HEK293 (cell line): Measurements from ENCODE around the gene UBL7.

ENCODE experiments used
- CTCF ChIA-PET: fragments of 350-600 bp; formaldehyde crosslinking; extraction: SDS; loops from one replicate; lab custom pipeline; 2021; ENCODE audit warnings: antibody characterized with exemption; lab: Yijun Ruan, JAX
- POLR2A ChIA-PET: fragments of 300-600 bp; formaldehyde crosslinking; extraction: SDS; loops from one replicate; lab custom pipeline; 2020; ENCODE audit warnings: antibody characterized with exemption, inconsistent platforms; lab: Yijun Ruan, JAX
- H3K27ac ChIP-seq: fragments of 200-500 bp; sonication (Bioruptor generic); 2 replicates; pipeline ENCODE4 v1.5.1; 2014; ENCODE audit warnings: low read depth, low read length, control low read depth, inconsistent platforms; ENCODE audit errors: extremely low read depth
- H3K36me3 ChIP-seq, 2 experiments: fragments of 200-500 bp in 1 of 2; sonication (Bioruptor generic) in 1 of 2; 1 replicate in 1 of 2; 2 replicates in 1 of 2; pipeline ENCODE4 v1.5.1; 2014 to 2017; ENCODE audit warnings: inconsistent platforms in 2 of 2, low read length in 2 of 2; ENCODE audit not compliant: control insufficient read depth in 2 of 2, insufficient read depth in 1 of 2
- H3K4me1 ChIP-seq: fragments of 200-500 bp; sonication (Bioruptor generic); 2 replicates; pipeline ENCODE4 v1.5.1; 2014; ENCODE audit warnings: mild to moderate bottlenecking, low read length, inconsistent platforms; ENCODE audit not compliant: control insufficient read depth, insufficient read depth
- H3K4me3 ChIP-seq: 2 replicates; pipeline ENCODE4 v1.5.1; 2011; ENCODE audit warnings: low read depth, mild to moderate bottlenecking, control low read depth, low read length, moderate library complexity
- H3K9me3 ChIP-seq: fragments of 200-500 bp; sonication (Bioruptor generic); 2 replicates; pipeline ENCODE4 v1.5.1; 2014; ENCODE audit warnings: low read depth, low read length, inconsistent platforms; ENCODE audit not compliant: control insufficient read depth, insufficient read depth
- ATF2 ChIP-seq: fragments of 450-650 bp; formaldehyde crosslinking; IDR thresholded peaks from 2 replicates; pipeline ENCODE4 v1.5.1; 2016; ENCODE audit warnings: missing biosample characterization, missing genetic modification characterization, low read depth
- EGR2 ChIP-seq: fragments of 450-650 bp; formaldehyde crosslinking; IDR thresholded peaks from 2 replicates; pipeline ENCODE4 v1.5.1; 2016; ENCODE audit warnings: low read depth, missing biosample characterization, missing genetic modification characterization
- KLF8 ChIP-seq: fragments of 450-650 bp; formaldehyde crosslinking; IDR thresholded peaks from 2 replicates; pipeline ENCODE4 v1.5.1; 2016; ENCODE audit warnings: missing biosample characterization, missing genetic modification characterization
- SCRT2 ChIP-seq: fragments of 450-650 bp; formaldehyde crosslinking; IDR thresholded peaks from 2 replicates; pipeline ENCODE4 v1.5.1; 2016; ENCODE audit warnings: missing biosample characterization, missing genetic modification characterization
- TRIM28 ChIP-seq: IDR thresholded peaks from 2 replicates; pipeline ENCODE4 v1.6.1; 2011; ENCODE audit warnings: low read length, control low read depth, borderline replicate concordance
- ZFHX2 ChIP-seq: fragments of 450-650 bp; formaldehyde crosslinking; conservative IDR thresholded peaks from 2 replicates; pipeline ENCODE4 v1.5.1; 2016; ENCODE audit warnings: missing biosample characterization, missing genetic modification characterization
- ZIC2 ChIP-seq: fragments of 450-650 bp; formaldehyde crosslinking; IDR thresholded peaks from 2 replicates; pipeline ENCODE4 v1.5.1; 2016; ENCODE audit warnings: missing biosample characterization, missing genetic modification characterization
- ZNF10 ChIP-seq: fragments of 450-650 bp; formaldehyde crosslinking; IDR thresholded peaks from 2 replicates; pipeline ENCODE4 v1.5.1; 2017; ENCODE audit warnings: missing biosample characterization, missing genetic modification characterization
- ZNF132 ChIP-seq: fragments of 450-650 bp; formaldehyde crosslinking; IDR thresholded peaks from 2 replicates; pipeline ENCODE4 v1.5.1; 2017; ENCODE audit warnings: missing biosample characterization, missing genetic modification characterization, borderline replicate concordance
- ZNF146 ChIP-seq: fragments of 450-650 bp; formaldehyde crosslinking; IDR thresholded peaks from 2 replicates; pipeline ENCODE4 v1.5.1; 2016; ENCODE audit warnings: missing biosample characterization, missing genetic modification characterization
- ZNF302 ChIP-seq: fragments of 450-650 bp; formaldehyde crosslinking; IDR thresholded peaks from 2 replicates; pipeline ENCODE4 v1.5.1; 2016; ENCODE audit warnings: missing biosample characterization, missing genetic modification characterization, low read depth
- ZNF324 ChIP-seq: fragments of 450-650 bp; formaldehyde crosslinking; IDR thresholded peaks from 2 replicates; pipeline ENCODE4 v1.5.1; 2016; ENCODE audit warnings: missing biosample characterization, missing genetic modification characterization
- ZNF423 ChIP-seq: fragments of 450-650 bp; formaldehyde crosslinking; IDR thresholded peaks from 2 replicates; pipeline ENCODE4 v1.5.1; 2016; ENCODE audit warnings: missing biosample characterization, missing genetic modification characterization
- ZNF510 ChIP-seq: fragments of 450-650 bp; formaldehyde crosslinking; IDR thresholded peaks from 2 replicates; pipeline ENCODE4 v1.5.1; 2018; ENCODE audit warnings: mild to moderate bottlenecking, missing genetic modification characterization, missing biosample characterization; ENCODE audit not compliant: insufficient replicate concordance
- ZNF571 ChIP-seq: fragments of 450-650 bp; formaldehyde crosslinking; IDR thresholded peaks from 2 replicates; pipeline ENCODE4 v1.5.0; 2017; ENCODE audit warnings: missing biosample characterization, missing genetic modification characterization
- ZNF654 ChIP-seq: fragments of 450-650 bp; formaldehyde crosslinking; IDR thresholded peaks from 2 replicates; pipeline ENCODE4 v1.5.1; 2016; ENCODE audit warnings: low read depth, missing biosample characterization, missing genetic modification characterization
- ZNF692 ChIP-seq: fragments of 450-650 bp; formaldehyde crosslinking; IDR thresholded peaks from 2 replicates; pipeline ENCODE4 v1.5.1; 2016; ENCODE audit warnings: missing biosample characterization, missing genetic modification characterization
- ZSCAN30 ChIP-seq: fragments of 450-650 bp; IDR thresholded peaks from 2 replicates; pipeline ENCODE4 v1.5.1; 2018; ENCODE audit warnings: missing biosample characterization, mild to moderate bottlenecking, missing genetic modification characterization, moderate library complexity
- TF ChIP-seq, protein P1 (sequence below): fragments of 450-650 bp; formaldehyde crosslinking; IDR thresholded peaks from 2 replicates; pipeline ENCODE4 v1.5.1; 2016; ENCODE audit warnings: missing biosample characterization, missing genetic modification characterization
- TF ChIP-seq, protein P2 (sequence below): fragments of 450-650 bp; formaldehyde crosslinking; IDR thresholded peaks from 2 replicates; pipeline ENCODE4 v1.5.1; 2016; ENCODE audit warnings: missing biosample characterization, missing genetic modification characterization
- TF ChIP-seq, protein P3 (sequence below): fragments of 450-650 bp; formaldehyde crosslinking; IDR thresholded peaks from 2 replicates; pipeline ENCODE4 v1.5.1; 2017; ENCODE audit warnings: missing biosample characterization, missing genetic modification characterization

UBL7 gene

GRCh38 chr15:74403588-74403919, 57.4 kb downstream of the UBL7 start:
- no peaks in the 10 kb centered on the region for H3K36me3 ChIP-seq
- H3K4me3 ChIP-seq = no peak overlapping the region
- H3K9me3 ChIP-seq = no peaks in the 10 kb centered on the region
- CTCF ChIA-PET = interaction anchor here (1.3 kb wide), 1 partner anchor 8 kb away, joined by 3 read pairs; no protein-coding TSS in a partner anchor
- TF ChIP-seq, protein P1, sequence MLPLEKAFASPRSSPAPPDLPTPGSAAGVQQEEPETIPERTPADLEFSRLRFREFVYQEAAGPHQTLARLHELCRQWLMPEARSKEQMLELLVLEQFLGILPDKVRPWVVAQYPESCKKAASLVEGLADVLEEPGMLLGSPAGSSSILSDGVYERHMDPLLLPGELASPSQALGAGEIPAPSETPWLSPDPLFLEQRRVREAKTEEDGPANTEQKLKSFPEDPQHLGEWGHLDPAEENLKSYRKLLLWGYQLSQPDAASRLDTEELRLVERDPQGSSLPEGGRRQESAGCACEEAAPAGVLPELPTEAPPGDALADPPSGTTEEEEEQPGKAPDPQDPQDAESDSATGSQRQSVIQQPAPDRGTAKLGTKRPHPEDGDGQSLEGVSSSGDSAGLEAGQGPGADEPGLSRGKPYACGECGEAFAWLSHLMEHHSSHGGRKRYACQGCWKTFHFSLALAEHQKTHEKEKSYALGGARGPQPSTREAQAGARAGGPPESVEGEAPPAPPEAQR (tag by site-specific recombination) = no peak
- peak; percentile 74; the same call in 1 of the 2 replicates for TF ChIP-seq EGR2 (tag by site-specific recombination)
- peak; percentile 27; the same call in 1 of the 2 replicates for TF ChIP-seq ZIC2 (tag by site-specific recombination)
- no peak for TF ChIP-seq ZNF132 (tag by site-specific recombination)
- TF ChIP-seq ZFHX2 (tag by site-specific recombination) = peak; percentile 60
- H3K4me1 ChIP-seq = no peaks in the 10 kb centered on the region
- POLR2A ChIA-PET = interaction anchor here (1.4 kb wide), 1 partner anchor 19 kb away, joined by 4 read pairs; no protein-coding TSS in a partner anchor
- no peak overlapping the region for H3K27ac ChIP-seq

DNA sequence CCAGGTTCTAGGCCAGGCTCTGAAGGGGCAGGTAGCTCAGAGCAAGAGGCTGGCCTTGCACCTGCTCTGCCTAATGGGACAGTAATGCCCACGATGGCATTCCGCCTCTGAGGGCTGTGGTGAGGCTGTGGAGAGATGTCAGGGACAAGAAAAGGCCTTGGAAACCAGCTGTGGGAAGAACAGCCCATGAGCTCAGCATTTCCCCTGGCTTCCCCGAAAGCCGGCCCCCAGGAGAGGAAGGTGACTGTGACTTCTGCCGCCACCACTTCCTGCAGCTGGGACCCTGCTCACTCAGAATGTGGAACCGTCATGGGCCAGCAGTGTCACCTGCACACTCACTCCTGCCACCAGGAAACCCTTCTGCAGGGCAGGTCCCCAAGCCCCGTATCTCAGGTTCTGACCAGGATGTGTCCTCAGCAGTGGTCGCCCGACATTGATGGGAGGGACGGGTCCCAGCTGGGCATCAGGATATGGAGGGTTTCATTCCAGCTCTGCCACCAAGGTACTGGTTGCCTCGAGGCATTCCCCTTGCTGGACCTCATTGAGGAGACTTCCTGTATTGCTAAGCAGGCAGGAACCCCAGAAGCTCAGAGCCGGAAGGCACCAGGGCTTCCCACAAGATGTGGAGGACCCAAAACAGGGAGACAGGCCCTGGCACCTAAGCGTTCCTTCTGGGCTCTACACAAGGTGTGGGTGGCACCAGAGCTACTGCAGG, 57.9 kb downstream of the UBL7 start:
- Histone ChIP-seq H3K27ac (no peak overlapping the region), H3K9me3 (no peaks in the 10 kb centered on the region), H3K4me3 (no peak overlapping the region), H3K36me3 (no peaks in the 10 kb centered on the region), H3K4me1 (no peaks in the 10 kb centered on the region)
- TF ChIP-seq ZNF324 (tag by site-specific recombination) = no peak
- TF ChIP-seq ZNF423 (tag by site-specific recombination) = no peak
- TF ChIP-seq ZNF510 (tag by site-specific recombination) = no peak
- TF ChIP-seq ZNF10 = no peak
- no peak for TF ChIP-seq ZNF692 (tag by site-specific recombination)
- TF ChIP-seq ZNF571 = no peak
- TF ChIP-seq KLF8 (tag by site-specific recombination) = no peak
- TF ChIP-seq TRIM28 = no peak
- ChIA-PET CTCF (interaction anchor here (1.1 to 1.3 kb wide), 2 partner anchors 7 to 20 kb away, joined by 3 to 5 read pairs; no protein-coding TSS in a partner anchor), POLR2A (interaction anchor here (1.4 kb wide), 1 partner anchor 18 kb away, joined by 4 read pairs; no protein-coding TSS in a partner anchor)

GRCh38 chr15:74402337-74402841, 58.6 kb downstream of the UBL7 start:
- H3K36me3 ChIP-seq = no peaks in the 10 kb centered on the region
- no peaks in the 10 kb centered on the region for H3K4me1 ChIP-seq
- CTCF ChIA-PET = interaction anchor here (0.7 to 1.1 kb wide), 2 partner anchors 8 to 19 kb away, joined by 3 to 5 read pairs; no protein-coding TSS in a partner anchor
- no peak overlapping the region for H3K27ac ChIP-seq
- POLR2A ChIA-PET = interaction anchor here (1.4 kb wide), 1 partner anchor 17 kb away, joined by 4 read pairs; no protein-coding TSS in a partner anchor
- no peaks in the 10 kb centered on the region for H3K9me3 ChIP-seq
- H3K4me3 ChIP-seq = no peak overlapping the region
- TF ChIP-seq, protein P2, sequence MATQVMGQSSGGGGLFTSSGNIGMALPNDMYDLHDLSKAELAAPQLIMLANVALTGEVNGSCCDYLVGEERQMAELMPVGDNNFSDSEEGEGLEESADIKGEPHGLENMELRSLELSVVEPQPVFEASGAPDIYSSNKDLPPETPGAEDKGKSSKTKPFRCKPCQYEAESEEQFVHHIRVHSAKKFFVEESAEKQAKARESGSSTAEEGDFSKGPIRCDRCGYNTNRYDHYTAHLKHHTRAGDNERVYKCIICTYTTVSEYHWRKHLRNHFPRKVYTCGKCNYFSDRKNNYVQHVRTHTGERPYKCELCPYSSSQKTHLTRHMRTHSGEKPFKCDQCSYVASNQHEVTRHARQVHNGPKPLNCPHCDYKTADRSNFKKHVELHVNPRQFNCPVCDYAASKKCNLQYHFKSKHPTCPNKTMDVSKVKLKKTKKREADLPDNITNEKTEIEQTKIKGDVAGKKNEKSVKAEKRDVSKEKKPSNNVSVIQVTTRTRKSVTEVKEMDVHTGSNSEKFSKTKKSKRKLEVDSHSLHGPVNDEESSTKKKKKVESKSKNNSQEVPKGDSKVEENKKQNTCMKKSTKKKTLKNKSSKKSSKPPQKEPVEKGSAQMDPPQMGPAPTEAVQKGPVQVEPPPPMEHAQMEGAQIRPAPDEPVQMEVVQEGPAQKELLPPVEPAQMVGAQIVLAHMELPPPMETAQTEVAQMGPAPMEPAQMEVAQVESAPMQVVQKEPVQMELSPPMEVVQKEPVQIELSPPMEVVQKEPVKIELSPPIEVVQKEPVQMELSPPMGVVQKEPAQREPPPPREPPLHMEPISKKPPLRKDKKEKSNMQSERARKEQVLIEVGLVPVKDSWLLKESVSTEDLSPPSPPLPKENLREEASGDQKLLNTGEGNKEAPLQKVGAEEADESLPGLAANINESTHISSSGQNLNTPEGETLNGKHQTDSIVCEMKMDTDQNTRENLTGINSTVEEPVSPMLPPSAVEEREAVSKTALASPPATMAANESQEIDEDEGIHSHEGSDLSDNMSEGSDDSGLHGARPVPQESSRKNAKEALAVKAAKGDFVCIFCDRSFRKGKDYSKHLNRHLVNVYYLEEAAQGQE = no peak
- TF ChIP-seq ZNF302 (tag by site-specific recombination) = no peak
- TF ChIP-seq ZNF654 = no peak
- TF ChIP-seq ZSCAN30 (tag by site-specific recombination) = no peak
- no peak for TF ChIP-seq ATF2 (tag by site-specific recombination)
- TF ChIP-seq ZNF146 (tag by site-specific recombination) = no peak
- no peak for TF ChIP-seq SCRT2
- TF ChIP-seq, protein P3, sequence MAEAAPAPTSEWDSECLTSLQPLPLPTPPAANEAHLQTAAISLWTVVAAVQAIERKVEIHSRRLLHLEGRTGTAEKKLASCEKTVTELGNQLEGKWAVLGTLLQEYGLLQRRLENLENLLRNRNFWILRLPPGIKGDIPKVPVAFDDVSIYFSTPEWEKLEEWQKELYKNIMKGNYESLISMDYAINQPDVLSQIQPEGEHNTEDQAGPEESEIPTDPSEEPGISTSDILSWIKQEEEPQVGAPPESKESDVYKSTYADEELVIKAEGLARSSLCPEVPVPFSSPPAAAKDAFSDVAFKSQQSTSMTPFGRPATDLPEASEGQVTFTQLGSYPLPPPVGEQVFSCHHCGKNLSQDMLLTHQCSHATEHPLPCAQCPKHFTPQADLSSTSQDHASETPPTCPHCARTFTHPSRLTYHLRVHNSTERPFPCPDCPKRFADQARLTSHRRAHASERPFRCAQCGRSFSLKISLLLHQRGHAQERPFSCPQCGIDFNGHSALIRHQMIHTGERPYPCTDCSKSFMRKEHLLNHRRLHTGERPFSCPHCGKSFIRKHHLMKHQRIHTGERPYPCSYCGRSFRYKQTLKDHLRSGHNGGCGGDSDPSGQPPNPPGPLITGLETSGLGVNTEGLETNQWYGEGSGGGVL (tag by site-specific recombination) = no peak
